Activated CD4-positive, alpha-beta T cell treated with anti-CD3 and anti-CD28 coated beads for 24 hours (primary cell): ENCODE results near the gene FBXW12.

Source experiments
- DNase-seq, 2 donors: peaks; one replicate each; pipeline ENCODE4 v3.0.0-alpha.2; 2020; ENCODE audit warnings: low read depth in 2 of 2

The FBXW12 gene

DNA sequence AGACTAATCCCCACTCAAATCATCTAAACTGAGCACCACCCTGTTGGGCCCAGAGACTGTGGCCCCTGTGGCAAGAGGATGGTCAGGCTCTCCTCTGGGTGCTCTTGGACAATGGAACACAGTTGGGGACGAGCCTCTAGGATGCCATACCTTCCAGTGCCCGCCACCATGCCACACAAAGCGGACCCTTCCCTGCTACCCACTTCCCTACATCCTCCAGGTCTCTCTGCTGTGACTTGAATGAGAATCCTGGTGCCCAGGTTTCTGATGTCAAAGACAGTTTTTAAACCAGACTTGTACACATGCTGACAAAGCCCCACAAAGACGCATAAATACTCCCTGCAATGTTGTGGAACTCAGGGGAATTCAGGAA is 63.2 kb downstream of the FBXW12 start:
- no peak for DNase-seq

DNA sequence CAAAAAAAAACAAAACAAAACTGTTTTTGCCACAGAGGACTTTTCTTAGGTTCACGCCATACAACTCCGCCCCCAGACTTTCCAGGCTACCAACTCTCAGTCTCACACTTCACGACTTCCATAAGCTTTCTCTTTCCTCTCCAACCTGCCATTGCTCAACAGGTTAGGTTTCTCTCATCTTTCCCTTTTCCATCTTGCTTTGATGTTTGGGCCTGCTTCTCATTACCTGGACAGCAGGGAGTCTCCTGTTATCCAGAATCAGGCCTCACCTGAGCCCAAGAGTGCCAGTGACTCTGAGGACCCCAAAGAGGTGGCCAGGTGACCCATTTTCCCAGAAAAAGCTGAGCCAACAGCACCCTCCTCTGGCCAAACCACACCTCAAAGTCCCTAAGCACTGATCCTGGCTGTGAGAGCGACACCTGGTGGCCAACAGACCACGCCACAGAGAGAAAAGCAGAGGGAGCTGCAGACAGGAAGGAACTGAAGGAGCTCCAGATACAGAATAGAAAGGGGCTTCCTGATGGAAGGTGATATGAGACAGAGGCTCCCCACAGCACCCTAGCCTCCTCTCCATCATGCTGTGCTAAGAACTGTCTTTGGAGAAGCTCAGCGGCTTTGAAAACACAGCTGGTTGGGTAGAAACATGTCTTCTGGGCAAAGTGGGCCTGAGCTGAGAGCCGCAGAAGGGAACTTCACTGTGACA is 63.9 kb downstream of the FBXW12 start:
- peak; percentile 71 to 80 for DNase-seq

DNA sequence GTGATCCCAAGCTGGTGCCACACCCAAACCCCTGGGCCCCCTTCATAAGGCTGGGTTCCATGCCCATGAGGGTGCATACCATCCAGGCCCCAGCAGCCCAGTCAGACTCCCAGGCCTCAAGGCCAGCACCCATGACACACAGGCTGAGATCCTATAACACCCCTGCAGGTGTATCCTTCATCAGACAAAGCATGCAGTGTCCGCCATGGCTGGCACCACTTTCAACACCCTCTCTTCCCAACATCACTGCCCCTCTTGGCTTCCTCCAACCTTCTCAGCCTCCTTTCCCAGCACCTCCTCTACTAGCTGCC is 64.4 kb downstream of the FBXW12 start:
- DNase-seq, result no peak

DNA sequence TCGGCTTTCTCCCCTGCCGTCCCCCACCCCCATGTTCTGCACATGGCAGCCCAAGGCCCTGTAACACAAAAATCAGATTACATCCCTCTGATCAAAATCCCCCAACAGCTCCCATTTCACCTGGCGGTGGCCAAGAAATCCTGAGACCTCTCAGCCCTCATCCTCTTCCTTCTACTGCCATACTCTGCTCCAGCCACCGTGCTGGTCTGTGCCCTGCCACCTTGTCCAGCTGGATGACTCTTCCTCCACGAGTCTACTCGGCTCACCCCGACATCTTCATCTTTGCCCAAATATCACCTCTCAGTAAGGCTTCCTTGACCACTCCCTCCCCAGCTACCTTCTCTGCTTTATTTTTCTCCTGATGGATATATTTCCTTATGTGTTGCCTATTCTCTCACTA is 64.8 kb downstream of the FBXW12 start:
- DNase-seq, result no peak

DNA sequence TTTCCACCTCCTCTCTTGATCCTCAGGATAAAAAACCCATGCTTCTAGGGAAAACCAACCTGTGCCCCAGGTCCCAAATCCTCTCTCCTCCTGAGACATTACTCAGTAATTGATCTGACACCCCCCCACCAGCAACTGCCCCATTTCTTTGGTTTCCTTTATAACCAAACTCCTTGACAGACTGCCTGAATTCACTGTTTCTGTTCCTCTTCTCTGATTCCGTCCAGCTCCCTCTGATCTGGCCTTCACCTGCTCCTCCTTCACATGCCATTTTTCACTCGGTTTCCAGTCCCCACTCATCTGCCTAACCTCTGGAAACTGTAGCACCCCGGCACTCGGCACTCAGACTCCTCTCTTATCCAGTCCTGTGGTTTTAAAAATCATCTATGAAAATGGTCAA is 65.8 kb downstream of the FBXW12 start:
- no peak for DNase-seq

DNA sequence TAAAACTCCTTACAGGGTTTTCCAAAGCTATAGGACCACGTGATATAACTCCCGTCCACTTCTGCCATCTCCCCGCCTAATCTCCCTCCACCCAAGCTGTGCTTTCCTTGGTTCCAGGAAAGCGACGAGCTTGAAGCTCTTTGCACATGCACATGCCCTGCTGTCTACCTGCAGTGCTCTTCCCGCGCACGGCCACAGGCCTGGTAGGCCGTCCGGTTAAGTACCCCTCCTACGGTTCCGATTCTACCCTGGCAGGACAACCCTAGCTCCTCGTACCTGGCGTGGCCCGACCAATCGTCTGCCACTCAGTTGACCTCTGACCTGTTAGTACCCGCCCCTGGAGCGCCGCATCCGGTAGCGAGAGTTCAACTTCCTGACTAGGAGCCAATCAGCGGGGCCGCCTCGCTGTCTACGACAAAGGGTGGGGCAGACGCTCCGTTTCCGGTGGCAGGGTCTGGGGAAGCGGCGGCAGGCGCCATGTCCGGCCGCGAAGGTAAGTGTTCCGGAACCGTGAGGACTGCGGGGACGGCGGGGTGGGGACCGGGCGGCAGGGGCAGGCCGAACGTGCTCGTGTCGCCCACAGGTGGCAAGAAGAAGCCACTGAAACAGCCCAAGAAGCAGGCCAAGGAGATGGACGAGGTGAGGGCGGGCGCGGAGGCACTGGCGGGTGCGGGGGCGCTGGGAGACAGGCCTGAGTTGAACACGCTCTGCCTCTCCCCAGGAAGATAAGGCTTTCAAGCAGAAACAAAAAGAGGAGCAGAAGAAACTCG is 68.0 kb downstream of the FBXW12 start, which contains the start of the genes CCDC51 and TMA7:
CCDC51 (minus strand) TSS at position 300 of the 770 bp plus-strand sequence. CDS start 4,991 bp downstream, outside the sequence.
TMA7 (plus strand) TSS at position 438 of the 770 bp plus-strand sequence; CDS start at position 478, 40 bp downstream.
- DNase-seq, result peak; percentile 96 to 98

DNA sequence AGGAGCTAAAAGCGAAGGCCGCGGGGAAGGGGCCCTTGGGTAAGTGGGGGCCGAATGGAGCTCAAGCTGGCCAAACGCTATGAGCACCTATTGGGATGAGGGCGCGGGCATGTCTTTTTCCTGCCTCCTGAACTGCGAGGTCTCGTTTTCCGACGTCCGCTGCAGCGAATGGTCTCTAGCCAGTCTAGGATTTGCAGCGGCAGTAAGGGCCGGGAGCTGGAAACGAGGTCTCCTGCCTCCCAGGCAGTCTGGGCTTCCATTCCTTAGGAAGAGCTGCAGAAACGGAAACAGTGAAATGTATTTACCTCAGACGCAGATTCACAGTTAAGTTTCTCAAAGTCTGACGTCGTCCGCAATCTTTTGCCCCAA is 68.6 kb downstream of the FBXW12 start:
- no peak for DNase-seq

DNA sequence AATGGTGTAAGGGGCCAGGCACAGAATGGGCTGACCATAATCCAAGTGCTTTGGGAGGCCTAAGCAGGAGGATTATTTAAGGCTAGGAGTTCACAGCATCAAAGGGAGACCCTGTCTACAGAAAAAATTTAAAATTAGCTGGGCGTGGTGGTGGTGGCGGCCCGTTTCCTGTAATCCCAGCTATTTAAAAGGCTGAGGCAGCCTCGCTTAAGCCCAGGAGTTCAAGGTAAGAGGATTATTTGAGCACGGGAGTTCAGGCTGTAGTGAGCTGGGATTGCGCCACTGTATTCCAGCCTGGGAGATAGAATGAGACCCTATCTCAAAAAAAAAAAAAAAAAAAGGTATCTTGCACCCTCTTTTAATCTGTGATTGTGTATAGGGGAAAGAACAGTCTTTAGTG is 69.9 kb downstream of the FBXW12 start:
- DNase-seq, result no peak
